ENCODE measurements around the gene TMPRSS13.

GRCh38 chr11:117887431-117888138, 41.6 kb downstream of the TMPRSS13 start:
- no peak for TF ChIP-seq ZNF580 (CRISPR knock-in tag; IDR thresholded peaks at IDR 0.05; ENCODE audit: borderline replicate concordance, low read depth)
- TF ChIP-seq ZNF550 (CRISPR knock-in tag; IDR thresholded peaks at IDR 0.05; ENCODE audit: borderline replicate concordance) = no peak
- TF ChIP-seq POLR2A (IDR thresholded peaks at IDR 0.05; ENCODE audit: insufficient read depth in 1 of 2, low read depth in 2 of 2, low read length in 2 of 2) = no peak
- TF ChIP-seq ZNF616 (CRISPR knock-in tag; IDR thresholded peaks at IDR 0.05; ENCODE audit: low read depth) = no peak
- no peak for TF ChIP-seq HDAC6 (IDR thresholded peaks at IDR 0.05; ENCODE audit: low read depth, low read length)
- TF ChIP-seq MXI1 (IDR thresholded peaks at IDR 0.05; ENCODE audit: borderline replicate concordance, low read depth, low read length) = no peak
- TF ChIP-seq, protein P1, sequence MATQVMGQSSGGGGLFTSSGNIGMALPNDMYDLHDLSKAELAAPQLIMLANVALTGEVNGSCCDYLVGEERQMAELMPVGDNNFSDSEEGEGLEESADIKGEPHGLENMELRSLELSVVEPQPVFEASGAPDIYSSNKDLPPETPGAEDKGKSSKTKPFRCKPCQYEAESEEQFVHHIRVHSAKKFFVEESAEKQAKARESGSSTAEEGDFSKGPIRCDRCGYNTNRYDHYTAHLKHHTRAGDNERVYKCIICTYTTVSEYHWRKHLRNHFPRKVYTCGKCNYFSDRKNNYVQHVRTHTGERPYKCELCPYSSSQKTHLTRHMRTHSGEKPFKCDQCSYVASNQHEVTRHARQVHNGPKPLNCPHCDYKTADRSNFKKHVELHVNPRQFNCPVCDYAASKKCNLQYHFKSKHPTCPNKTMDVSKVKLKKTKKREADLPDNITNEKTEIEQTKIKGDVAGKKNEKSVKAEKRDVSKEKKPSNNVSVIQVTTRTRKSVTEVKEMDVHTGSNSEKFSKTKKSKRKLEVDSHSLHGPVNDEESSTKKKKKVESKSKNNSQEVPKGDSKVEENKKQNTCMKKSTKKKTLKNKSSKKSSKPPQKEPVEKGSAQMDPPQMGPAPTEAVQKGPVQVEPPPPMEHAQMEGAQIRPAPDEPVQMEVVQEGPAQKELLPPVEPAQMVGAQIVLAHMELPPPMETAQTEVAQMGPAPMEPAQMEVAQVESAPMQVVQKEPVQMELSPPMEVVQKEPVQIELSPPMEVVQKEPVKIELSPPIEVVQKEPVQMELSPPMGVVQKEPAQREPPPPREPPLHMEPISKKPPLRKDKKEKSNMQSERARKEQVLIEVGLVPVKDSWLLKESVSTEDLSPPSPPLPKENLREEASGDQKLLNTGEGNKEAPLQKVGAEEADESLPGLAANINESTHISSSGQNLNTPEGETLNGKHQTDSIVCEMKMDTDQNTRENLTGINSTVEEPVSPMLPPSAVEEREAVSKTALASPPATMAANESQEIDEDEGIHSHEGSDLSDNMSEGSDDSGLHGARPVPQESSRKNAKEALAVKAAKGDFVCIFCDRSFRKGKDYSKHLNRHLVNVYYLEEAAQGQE (IDR thresholded peaks at IDR 0.05; ENCODE audit: borderline replicate concordance in 1 of 2, low read depth in 1 of 2, low read length in 2 of 2) = no peak
- TF ChIP-seq MTF2 (CRISPR knock-in tag; IDR thresholded peaks at IDR 0.05; ENCODE audit: borderline replicate concordance) = no peak
- TF ChIP-seq, protein P2, sequence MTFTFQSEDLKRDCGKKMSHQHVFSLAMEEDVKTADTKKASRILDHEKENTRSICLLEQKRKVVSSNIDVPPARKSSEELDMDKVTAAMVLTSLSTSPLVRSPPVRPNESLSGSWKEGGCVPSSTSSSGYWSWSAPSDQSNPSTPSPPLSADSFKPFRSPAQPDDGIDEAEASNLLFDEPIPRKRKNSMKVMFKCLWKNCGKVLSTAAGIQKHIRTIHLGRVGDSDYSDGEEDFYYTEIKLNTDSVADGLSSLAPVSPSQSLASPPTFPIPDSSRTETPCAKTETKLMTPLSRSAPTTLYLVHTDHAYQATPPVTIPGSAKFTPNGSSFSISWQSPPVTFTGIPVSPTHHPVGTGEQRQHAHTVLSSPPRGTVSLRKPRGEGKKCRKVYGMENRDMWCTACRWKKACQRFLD (CRISPR knock-in tag; IDR thresholded peaks at IDR 0.05; ENCODE audit: borderline replicate concordance) = no peak
- TF ChIP-seq, protein P3, sequence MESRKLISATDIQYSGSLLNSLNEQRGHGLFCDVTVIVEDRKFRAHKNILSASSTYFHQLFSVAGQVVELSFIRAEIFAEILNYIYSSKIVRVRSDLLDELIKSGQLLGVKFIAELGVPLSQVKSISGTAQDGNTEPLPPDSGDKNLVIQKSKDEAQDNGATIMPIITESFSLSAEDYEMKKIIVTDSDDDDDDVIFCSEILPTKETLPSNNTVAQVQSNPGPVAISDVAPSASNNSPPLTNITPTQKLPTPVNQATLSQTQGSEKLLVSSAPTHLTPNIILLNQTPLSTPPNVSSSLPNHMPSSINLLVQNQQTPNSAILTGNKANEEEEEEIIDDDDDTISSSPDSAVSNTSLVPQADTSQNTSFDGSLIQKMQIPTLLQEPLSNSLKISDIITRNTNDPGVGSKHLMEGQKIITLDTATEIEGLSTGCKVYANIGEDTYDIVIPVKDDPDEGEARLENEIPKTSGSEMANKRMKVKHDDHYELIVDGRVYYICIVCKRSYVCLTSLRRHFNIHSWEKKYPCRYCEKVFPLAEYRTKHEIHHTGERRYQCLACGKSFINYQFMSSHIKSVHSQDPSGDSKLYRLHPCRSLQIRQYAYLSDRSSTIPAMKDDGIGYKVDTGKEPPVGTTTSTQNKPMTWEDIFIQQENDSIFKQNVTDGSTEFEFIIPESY (CRISPR knock-in tag; IDR thresholded peaks at IDR 0.05) = no peak
- TF ChIP-seq ZNF570 (CRISPR knock-in tag; IDR thresholded peaks at IDR 0.05; ENCODE audit: borderline replicate concordance) = no peak
- no peak for TF ChIP-seq ZNF777 (CRISPR knock-in tag; IDR thresholded peaks at IDR 0.05)
- TF ChIP-seq TCF12 (IDR thresholded peaks at IDR 0.05) = no peak
- no peak for TF ChIP-seq TCF12 (CRISPR knock-in tag; IDR thresholded peaks at IDR 0.05)

All from HepG2 (cell line).